ENCODE data around the gene THBS2. TPM values are rescaled to one million over a fixed set of nuclear protein-coding genes. Genes with fewer than 3 reads are reported as not detected.

THBS2 gene
- total and polyA plus RNA-seq, 2 of the 8 experiments (the other 6 are each of a cell fraction or from before 2014, with no cell fraction given), result 11.0 to 22.5 TPM

DNA sequence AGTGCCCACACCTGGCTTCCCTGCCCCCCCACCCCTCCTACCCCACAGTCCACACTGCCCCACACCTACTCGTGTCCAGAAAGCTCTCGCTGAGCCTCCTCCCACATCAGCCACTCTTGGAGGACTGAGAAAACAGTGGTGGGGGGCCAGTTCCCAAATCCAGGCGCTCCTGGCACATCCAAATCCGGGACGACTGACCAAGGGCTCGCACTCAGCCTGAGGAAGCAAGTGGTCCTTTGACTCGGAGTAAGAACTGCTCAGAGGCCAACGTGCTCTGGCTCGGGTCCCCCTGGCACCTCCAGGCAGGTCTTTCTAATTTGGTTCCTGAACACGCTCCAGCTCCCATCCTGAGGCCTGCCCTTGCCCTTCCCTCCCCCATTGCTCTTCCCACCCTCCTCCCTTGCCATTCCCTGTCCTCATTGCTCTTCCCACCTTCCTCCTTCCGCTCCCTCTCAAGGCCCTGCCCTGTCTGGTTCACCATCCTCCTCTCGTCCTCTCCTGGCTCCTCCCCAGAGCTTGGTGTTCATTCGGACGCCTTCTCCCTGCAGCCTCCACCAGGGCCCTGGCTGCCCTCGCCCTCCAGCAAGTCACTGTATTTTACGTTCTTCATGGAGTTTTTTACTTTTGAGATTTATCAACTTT lies 83.6 kb downstream of the THBS2 start (continued):
- TF ChIP-seq RXRA (IDR thresholded peaks at IDR 0.05; ENCODE audit: insufficient read depth, low read depth, low read length), result no peak
- no peak for TF ChIP-seq TAF1 (IDR thresholded peaks at IDR 0.05; ENCODE audit: low read depth, low read length)
- TF ChIP-seq, protein P1, sequence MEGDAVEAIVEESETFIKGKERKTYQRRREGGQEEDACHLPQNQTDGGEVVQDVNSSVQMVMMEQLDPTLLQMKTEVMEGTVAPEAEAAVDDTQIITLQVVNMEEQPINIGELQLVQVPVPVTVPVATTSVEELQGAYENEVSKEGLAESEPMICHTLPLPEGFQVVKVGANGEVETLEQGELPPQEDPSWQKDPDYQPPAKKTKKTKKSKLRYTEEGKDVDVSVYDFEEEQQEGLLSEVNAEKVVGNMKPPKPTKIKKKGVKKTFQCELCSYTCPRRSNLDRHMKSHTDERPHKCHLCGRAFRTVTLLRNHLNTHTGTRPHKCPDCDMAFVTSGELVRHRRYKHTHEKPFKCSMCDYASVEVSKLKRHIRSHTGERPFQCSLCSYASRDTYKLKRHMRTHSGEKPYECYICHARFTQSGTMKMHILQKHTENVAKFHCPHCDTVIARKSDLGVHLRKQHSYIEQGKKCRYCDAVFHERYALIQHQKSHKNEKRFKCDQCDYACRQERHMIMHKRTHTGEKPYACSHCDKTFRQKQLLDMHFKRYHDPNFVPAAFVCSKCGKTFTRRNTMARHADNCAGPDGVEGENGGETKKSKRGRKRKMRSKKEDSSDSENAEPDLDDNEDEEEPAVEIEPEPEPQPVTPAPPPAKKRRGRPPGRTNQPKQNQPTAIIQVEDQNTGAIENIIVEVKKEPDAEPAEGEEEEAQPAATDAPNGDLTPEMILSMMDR (IDR thresholded peaks at IDR 0.05; ENCODE audit: control extremely low read depth in 1 of 3, insufficient read depth in 1 of 3, low read depth in 1 of 3, low read length in 3 of 3), result no peak
- no peak for TF ChIP-seq JUND (IDR thresholded peaks at IDR 0.05; ENCODE audit: low read length)
- no peak for TF ChIP-seq NRF1 (IDR thresholded peaks at IDR 0.05; ENCODE audit: low read depth, low read length)
- no peak for TF ChIP-seq CHD1 (IDR thresholded peaks at IDR 0.05; ENCODE audit: low read depth, low read length)
- no peak for TF ChIP-seq RBBP5 (IDR thresholded peaks at IDR 0.05; ENCODE audit: borderline replicate concordance, low read depth, low read length)
- TF ChIP-seq RFX5 (IDR thresholded peaks at IDR 0.05; ENCODE audit: borderline replicate concordance, low read depth, low read length), result no peak
- no peak for TF ChIP-seq CEBPB (IDR thresholded peaks at IDR 0.05; ENCODE audit: low read depth, low read length)

Data from H1 (cell line).